ENCODE results near the gene TUBB3. TPM values are rescaled to one million over a fixed set of nuclear protein-coding genes. Genes with fewer than 3 reads are reported as not detected.

Gene TUBB3
- total RNA-seq, 1 experiment from 2014 or later = 209 TPM

GRCh38 chr16:89945654-89946053 is 22.5 kb downstream of the TUBB3 start:
- Mint-ChIP-seq H3K27me3 (ENCODE audit: low read depth) (peaks cover 49% of the 10 kb centered on the region), H3K4me3 (no peak overlapping the region), H3K4me1 (peaks cover 6% of the 10 kb centered on the region; the same call in 1 of the 2 replicates), H3K9me3 (no peaks in the 10 kb centered on the region), H3K27ac (no peak overlapping the region), H3K36me3 (no peaks in the 10 kb centered on the region)
- ChIA-PET CTCF (interaction anchor here (1.4 kb wide), 1 partner anchor 9 kb away, joined by 5 read pairs; no protein-coding TSS in a partner anchor), POLR2A (interaction anchor here (0.7 kb wide), 1 partner anchor 23 kb away, joined by 3 read pairs; no protein-coding TSS in a partner anchor)
- TF ChIP-seq TCF7 (CRISPR knock-in tag; IDR thresholded peaks at IDR 0.05; ENCODE audit: low read depth) (no peak), ZBTB43 (CRISPR knock-in tag; IDR thresholded peaks at IDR 0.05) (no peak), FOXJ3 (CRISPR knock-in tag; IDR thresholded peaks at IDR 0.05; ENCODE audit: borderline replicate concordance) (no peak), ZMAT4 (CRISPR knock-in tag; IDR thresholded peaks at IDR 0.05) (no peak), NFYB (CRISPR knock-in tag; conservative IDR thresholded peaks at IDR 0.05; ENCODE audit: low read depth) (no peak), ZBTB21 (CRISPR knock-in tag; IDR thresholded peaks at IDR 0.05; ENCODE audit: borderline replicate concordance) (no peak), TEAD1 (CRISPR knock-in tag; IDR thresholded peaks at IDR 0.05) (no peak)
- TF ChIP-seq, protein P1, sequence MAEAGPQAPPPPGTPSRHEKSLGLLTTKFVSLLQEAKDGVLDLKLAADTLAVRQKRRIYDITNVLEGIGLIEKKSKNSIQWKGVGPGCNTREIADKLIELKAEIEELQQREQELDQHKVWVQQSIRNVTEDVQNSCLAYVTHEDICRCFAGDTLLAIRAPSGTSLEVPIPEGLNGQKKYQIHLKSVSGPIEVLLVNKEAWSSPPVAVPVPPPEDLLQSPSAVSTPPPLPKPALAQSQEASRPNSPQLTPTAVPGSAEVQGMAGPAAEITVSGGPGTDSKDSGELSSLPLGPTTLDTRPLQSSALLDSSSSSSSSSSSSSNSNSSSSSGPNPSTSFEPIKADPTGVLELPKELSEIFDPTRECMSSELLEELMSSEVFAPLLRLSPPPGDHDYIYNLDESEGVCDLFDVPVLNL (CRISPR knock-in tag; IDR thresholded peaks at IDR 0.05; ENCODE audit: borderline replicate concordance, low read depth) = no peak
- TF ChIP-seq, protein P2, sequence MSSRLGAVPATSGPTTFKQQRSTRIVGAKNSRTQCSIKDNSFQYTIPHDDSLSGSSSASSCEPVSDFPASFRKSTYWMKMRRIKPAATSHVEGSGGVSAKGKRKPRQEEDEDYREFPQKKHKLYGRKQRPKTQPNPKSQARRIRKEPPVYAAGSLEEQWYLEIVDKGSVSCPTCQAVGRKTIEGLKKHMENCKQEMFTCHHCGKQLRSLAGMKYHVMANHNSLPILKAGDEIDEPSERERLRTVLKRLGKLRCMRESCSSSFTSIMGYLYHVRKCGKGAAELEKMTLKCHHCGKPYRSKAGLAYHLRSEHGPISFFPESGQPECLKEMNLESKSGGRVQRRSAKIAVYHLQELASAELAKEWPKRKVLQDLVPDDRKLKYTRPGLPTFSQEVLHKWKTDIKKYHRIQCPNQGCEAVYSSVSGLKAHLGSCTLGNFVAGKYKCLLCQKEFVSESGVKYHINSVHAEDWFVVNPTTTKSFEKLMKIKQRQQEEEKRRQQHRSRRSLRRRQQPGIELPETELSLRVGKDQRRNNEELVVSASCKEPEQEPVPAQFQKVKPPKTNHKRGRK (CRISPR knock-in tag; IDR thresholded peaks at IDR 0.05; ENCODE audit: borderline replicate concordance) = no peak
- ATAC-seq (peak; percentile 5; the same call in 1 of the 2 replicates), DNase-seq (ENCODE audit: low spot score) (peak; percentile 43)

- no peaks in the 10 kb centered on the region for H3K9me3 Mint-ChIP-seq
- POLR2A ChIA-PET = interaction anchor here (0.7 kb wide), 1 partner anchor 24 kb away, joined by 3 read pairs; no protein-coding TSS in a partner anchor
- peak overlapping the region; percentile 20; the same call in 1 of the 2 replicates for H3K4me3 Mint-ChIP-seq
- H3K27me3 Mint-ChIP-seq (ENCODE audit: low read depth) = peaks cover 49% of the 10 kb centered on the region
- H3K4me1 Mint-ChIP-seq = peaks cover 6% of the 10 kb centered on the region; the same call in 1 of the 2 replicates
- H3K27ac Mint-ChIP-seq = no peak overlapping the region
- CTCF ChIA-PET = interaction anchor here (0.7 kb wide), 1 partner anchor 73 kb away, joined by 3 read pairs; the partner anchor contains the start of gene DBNDD1
- ATAC-seq = no peak
- H3K36me3 Mint-ChIP-seq = no peaks in the 10 kb centered on the region
- DNase-seq (ENCODE audit: low spot score) = no peak
- TF ChIP-seq PRRX2 (CRISPR knock-in tag; IDR thresholded peaks at IDR 0.05) (no peak), NFE2L1 (CRISPR knock-in tag; IDR thresholded peaks at IDR 0.05) (no peak), NR1H2 (CRISPR knock-in tag; IDR thresholded peaks at IDR 0.05) (no peak), EMX1 (CRISPR knock-in tag; IDR thresholded peaks at IDR 0.05) (no peak), CREB1 (CRISPR knock-in tag; IDR thresholded peaks at IDR 0.05) (no peak), ZNF671 (CRISPR knock-in tag; IDR thresholded peaks at IDR 0.05) (no peak), MAX (CRISPR knock-in tag; IDR thresholded peaks at IDR 0.05) (no peak)
- TF ChIP-seq, protein P3, sequence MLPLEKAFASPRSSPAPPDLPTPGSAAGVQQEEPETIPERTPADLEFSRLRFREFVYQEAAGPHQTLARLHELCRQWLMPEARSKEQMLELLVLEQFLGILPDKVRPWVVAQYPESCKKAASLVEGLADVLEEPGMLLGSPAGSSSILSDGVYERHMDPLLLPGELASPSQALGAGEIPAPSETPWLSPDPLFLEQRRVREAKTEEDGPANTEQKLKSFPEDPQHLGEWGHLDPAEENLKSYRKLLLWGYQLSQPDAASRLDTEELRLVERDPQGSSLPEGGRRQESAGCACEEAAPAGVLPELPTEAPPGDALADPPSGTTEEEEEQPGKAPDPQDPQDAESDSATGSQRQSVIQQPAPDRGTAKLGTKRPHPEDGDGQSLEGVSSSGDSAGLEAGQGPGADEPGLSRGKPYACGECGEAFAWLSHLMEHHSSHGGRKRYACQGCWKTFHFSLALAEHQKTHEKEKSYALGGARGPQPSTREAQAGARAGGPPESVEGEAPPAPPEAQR (CRISPR knock-in tag; IDR thresholded peaks at IDR 0.05) = no peak
- TF ChIP-seq, protein P4, sequence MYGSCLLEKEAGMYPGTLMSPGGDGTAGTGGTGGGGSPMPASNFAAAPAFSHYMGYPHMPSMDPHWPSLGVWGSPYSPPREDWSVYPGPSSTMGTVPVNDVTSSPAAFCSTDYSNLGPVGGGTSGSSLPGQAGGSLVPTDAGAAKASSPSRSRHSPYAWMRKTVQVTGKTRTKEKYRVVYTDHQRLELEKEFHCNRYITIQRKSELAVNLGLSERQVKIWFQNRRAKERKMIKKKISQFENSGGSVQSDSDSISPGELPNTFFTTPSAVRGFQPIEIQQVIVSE (CRISPR knock-in tag; IDR thresholded peaks at IDR 0.05; ENCODE audit: borderline replicate concordance) = no peak
These were observed 23.4 kb downstream of the TUBB3 start for GRCh38 chr16:89946515-89946914.

All from WTC11 (cell line).